HEK293T (cell line): ENCODE results near the gene SNCAIP.

Source experiments
- BHLHE40 ChIP-seq: fragments of 450-650 bp; IDR thresholded peaks from 2 replicates; pipeline ENCODE4 v1.6.1; 2016; ENCODE audit warnings: mild to moderate bottlenecking, moderate library complexity, borderline replicate concordance
- ELF4 ChIP-seq: fragments of 450-650 bp; IDR thresholded peaks from 2 replicates; pipeline ENCODE4 v1.6.1; 2017; ENCODE audit warnings: antibody characterized with exemption
- HDGF ChIP-seq: fragments of 450-650 bp; IDR thresholded peaks from 2 replicates; pipeline ENCODE4 v1.6.1; 2017; ENCODE audit warnings: antibody characterized with exemption, borderline replicate concordance
- SP1 ChIP-seq: fragments of 450-650 bp; IDR thresholded peaks from 2 replicates; pipeline ENCODE4 v1.6.1; 2017
- TARDBP ChIP-seq: fragments of 450-650 bp; IDR thresholded peaks from 2 replicates; pipeline ENCODE4 v1.6.1; 2016
- ZNF384 ChIP-seq: fragments of 450-650 bp; IDR thresholded peaks from 2 replicates; pipeline ENCODE4 v1.6.1; 2016

GRCh38 chr5:122264610-122265009 is 47.4 kb upstream of the SNCAIP start:
- TF ChIP-seq ELF4, result no peak
- TF ChIP-seq ZNF384, result no peak
- TF ChIP-seq TARDBP, result no peak
- TF ChIP-seq SP1, result no peak
- TF ChIP-seq BHLHE40, result no peak
- no peak for TF ChIP-seq HDGF
